GM21737 (cell line): ENCODE data around the gene NECAB3.

Experiments used
- ATAC-seq: cut with Tn5 transposase; IDR thresholded peaks from one replicate; pipeline ENCODE4 v1.9.1; 2021; ENCODE audit warnings: mild to moderate bottlenecking, moderate library complexity; ENCODE audit not compliant: unreplicated experiment

The NECAB3 gene

DNA sequence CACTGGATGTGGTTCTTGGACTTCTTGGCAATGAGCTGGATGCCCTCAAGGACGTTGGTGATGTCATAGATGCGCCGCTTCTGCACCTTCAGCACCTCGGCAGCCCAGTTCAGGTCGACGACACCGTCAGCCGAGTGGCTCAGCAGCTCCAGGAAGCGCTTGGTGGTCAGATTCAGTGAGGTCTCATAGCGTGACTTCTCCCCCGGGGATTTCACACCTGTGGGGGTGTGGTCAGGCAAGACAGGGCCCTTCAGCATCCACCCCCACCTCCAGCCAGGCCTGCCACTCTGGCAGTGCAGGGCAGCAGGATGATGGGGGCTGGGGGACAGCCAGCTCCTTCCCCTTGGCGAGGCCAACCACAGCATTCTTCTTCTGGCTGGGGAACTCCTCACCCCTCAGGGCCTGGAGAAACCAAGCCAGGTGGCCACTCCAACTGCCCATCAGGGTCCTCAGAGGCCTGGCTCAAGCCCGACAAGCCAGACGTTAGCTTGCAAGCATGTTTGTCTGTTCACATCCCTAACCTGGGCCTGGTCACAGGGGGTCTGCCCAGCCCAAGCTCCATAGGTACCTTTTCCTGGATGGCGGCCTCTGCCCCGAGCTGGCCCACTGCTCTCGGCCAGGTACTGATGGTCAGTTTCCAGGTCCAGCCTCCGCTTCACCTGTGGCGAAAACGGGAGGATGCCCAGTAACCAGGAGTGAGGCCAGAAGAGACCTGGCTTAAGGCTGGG is 5.7 kb upstream of the NECAB3 start:
- ATAC-seq: no peak

DNA sequence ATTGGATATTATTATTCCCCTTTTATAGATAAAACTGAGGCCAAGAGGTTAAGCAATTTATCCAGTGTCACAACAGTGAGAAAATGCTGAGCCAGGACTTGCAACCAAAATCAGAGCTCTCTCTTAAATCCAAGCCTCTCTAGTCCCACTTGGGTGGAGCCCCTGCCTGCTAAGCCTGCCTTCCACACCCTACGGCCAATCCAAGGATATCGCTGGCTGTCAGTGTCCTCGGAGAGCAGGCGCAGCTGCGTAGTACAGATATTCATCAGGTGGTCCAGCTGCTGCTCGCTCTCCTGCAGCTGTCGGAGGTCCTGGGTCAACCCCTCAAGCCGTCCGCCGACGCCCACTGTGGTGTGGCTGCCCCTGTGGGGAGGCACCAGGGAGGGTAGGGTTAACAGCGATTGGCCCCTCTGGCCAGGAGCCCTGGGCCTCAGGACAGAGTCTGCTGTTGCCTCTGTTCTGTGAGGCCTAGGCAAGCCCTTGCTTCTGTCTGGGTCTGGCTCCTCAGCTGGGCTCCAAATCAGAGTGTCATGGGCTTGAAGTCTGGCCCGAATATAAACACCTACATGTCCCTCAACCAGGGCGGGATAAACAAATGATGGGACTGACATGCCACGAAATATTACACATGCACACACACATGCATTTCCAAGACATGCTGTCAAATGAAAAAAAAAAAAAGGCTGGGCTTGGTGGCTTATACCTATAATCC is 3.9 kb upstream of the NECAB3 start:
- ATAC-seq: no peak

DNA sequence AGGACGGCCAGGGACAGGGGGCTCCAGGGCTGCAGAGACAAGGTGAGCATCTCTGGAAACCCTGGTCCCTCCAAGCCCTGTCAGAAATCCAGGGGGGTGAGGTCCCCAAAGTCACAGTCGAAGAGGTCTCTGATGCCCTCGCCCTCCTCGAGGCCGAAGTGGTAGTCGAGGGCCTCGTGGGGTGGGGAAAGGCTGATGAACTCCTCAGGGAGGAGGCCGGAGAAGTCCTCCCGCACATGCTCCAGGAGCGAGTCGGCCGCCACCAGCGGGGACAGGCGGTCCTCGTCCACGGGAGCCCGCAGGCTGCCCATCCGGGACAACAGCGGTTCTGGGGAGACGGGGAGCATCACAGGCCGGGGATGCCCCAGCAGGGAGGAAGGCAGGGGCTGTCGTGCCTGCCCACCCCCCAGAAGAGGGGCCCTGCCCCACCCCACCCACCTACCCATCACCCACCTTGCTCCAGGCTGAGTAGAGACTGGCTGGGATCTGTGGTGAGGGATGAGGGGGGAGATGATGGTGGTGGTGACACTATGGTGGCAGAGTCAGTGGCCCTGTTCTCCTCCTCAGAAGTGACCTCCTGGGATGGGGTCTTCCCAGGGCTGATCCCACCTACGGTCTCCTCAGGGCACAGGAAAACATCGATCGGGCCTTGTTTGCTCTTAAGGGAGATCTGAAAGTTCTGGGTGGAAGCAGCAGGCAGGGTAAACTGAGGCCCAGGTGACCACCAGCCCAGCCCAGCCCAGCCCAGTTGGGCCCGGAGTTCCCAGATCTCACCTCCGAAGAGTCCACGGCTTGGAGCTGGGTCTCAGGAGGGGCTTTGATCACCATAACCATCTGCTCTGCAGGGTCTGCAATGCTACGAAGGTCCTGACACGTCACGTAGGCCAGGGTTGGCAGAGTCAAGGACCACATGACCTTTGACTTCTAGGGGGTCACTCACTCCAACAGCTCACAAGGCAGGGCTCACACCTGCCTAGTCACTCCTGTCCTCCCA is 2.7 kb upstream of the NECAB3 start:
- ATAC-seq: no peak

DNA sequence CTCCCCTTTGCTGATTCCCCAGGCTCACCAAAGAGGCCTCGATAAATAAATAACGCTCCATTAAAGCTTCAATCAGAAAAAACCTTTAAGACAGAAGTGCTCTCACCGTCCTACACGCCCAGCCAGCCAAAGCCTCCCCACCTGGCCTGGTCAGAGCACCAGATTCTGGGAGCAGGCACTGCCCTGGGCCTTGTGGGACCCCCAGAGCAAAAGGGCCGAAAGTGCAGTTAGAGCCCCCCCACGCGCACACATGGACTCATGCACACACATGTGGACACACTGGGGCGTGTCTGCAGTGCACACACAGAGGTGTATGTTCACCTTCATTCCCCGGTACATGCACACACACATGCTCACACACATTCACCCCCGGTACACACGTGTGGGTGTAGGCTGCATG is 1.9 kb upstream of the NECAB3 start:
- no peak for ATAC-seq

DNA sequence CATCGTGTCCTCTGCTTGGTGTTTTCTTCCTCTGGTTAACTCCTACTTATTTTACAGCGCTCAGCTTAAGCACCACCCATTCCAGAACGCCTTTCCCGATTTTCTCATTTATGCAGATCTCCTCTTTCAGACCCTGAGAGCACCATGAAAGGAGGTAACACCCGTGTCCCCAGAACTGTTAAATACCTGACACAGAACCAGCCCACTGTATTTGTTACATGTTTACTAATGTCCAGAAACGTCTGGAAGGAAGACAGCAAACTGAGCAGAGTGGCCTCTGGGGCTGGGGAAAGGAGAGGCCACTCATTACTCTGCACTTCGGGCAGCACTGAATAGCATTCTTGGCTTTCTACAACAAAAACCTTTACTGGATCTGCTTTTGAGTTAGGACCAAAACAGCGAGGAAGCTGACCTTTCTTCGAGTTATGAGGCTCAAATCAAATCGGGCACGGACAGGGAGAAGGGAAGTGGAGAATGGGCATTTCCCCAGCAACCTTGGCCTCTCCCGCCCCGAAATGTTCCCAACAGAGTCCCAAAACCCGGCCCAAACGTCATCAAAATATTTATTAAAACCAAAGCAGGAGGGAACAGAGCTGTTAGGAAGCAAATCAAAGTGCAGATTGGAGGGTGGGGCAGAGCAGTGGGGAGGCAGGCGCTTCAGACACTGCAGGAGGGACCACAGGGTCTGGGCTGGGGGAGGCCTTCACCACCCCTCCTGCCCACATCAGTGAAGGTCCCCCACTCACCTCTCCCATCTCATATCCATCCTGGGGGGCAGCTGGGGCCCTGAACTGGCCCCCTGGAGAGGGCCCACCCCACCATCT is 1.1 kb upstream of the NECAB3 start:
- no peak for ATAC-seq

DNA sequence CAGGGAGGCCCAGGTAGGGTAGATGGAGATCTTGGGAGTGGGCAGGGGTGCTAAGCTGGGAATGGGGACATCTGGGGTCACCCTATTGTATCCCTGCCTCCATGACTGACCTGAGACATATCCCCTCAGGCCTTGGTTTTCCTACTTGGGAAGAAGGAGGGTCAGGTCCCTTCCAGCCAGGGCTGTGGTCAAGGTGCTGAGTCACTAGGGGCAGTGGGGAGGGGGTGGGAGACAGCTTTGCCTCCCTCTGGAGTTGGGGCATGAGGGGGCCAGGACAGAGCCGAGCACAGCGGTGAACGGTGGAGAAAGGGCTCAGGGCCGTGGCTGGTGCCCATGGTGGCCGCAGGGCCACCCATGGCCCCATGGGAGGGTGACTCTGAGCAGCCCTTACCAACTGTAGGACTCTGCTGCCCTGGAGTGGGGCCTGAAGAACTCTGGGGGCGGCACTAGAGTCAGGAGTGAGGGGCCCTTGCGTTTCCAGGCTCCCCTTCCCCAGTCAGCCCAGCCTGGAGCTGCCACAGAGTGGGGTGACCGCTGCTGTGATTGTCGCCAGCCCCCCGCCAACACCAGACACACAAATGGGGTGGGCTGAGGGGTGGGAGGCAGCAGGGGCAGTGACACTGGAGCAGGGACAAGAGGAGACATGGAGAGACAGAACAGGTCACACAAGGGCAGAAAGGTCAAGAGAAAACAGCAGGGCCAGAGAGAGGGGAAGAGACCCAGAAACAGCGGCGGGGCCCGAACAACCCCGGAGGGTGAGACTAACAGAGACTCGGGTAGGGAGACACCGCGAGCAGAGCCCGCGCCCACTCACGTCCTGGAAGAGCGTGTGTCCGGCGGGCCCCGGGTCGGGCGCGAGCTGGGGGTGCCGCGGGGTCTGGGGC is 576 bp downstream of the NECAB3 start:
- ATAC-seq: peak; percentile 28

DNA sequence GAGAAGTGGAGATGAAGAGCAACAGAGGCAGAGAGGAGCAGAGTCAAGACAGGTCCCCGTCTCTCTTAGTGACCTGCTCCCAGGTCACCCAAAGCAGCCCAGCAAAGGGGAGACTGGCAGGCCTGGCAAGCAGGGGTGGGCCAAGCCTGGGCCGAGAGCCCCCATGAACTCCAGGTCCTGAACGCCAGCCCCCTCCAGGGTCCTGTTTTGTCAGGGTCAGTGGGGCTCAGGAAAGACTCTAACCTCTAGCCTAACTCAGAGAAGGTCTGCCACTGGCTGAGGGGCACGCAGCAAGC is 1.2 kb downstream of the NECAB3 start:
- ATAC-seq: no peak

DNA sequence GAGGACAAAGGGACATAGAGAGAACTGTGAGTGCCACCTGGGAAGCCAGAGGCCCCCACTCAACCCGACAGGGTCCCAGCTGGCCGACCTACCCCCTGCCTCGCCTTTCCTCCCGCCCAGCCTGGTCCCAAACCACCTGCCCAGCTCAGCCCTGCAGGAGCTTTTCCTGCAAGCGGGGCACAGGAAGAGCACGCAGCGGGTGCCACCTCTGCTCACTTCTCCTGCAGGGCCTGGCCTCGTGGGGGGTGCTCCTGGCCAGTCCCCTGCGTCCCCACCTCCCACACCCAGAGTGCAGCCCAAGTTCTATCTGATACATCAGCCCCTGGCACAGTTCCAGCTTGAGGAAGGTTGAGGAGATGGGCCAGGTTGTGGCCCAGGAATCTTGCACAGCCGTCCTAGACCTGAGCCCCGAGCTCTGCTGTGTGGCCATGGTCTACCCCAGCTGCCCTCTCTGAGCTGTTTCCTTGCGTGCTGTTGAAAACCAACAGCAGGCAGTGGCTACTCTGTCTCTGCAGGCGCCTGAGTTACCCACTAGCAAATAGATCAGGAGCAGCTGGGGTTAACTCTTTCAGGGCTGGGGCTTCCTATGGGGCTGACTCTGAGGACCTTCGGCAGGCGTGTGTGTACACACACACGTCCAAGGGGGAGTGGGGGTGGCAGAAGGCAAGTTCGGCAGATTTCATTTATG is 1.7 kb downstream of the NECAB3 start:
- ATAC-seq: no peak

DNA sequence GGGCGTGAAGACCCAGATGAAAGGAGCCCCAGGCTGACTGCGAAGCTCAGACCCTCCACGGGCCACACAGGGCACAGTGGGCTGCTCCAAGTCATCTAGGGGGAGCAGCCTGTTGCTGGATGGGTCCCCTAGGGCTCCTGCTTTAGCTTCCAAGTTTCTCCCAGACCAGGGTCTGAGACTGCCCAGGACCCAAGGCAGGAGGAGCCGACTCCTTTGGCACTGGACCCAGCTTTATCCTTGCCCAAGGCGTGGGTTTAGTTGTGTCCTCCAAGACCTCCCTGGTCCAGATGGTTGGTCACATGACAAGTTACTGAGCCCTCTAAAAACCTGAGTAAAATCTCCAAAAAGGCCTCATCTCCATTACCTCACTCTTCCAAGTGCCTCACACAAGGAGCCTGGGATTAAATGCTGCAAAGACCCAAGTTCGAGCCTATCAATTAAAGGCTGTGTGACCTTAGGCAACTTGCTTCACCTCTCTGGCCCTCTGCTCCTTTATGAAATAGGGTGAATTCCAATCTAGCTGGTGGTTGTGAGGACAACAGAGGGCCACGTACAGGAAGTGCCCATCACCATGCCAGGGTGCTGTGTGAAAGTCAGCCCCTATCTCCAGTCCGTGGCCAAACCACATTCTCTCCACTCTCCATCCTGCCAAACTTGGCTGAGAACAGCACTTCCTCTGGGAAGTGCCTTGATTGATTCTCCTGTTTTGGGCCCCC is 2.5 kb downstream of the NECAB3 start:
- ATAC-seq: no peak

DNA sequence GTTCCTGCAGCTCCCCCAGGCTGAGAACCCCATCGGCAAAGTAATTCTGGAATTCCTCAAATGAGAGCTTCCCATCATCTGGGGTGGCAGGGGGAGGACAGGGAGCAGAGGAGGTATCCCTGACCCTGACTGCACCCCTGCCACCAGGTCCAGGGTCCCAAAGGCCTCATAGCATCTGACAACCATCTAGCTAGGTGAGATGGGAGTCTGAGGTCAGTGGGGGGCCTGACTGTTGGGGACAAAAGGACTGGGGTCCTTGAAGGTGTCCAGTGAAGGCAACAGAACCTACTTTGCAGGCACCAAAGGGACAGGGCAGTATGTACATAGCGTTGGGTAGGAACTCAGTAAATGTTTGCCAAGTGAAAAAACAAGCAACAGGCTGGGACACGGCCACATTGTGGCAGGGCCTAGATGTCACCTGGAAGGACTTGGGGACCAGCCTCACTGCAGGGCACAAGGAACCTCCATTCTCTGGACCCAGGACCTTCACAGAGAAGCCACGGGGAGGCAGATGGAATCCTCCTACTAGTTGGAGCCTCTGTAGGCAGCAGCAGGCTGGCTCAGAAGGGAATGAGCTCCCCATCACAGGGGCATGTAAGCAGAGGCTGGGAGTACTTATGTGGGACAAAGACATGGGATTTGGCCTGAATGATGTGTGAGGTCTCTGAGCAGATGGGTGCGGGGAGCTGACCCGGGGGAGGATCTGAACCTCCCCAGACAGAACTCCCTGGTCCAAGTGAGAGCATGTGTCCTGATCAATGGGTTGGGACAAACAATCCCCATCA is 3.3 kb downstream of the NECAB3 start:
- ATAC-seq: no peak

DNA sequence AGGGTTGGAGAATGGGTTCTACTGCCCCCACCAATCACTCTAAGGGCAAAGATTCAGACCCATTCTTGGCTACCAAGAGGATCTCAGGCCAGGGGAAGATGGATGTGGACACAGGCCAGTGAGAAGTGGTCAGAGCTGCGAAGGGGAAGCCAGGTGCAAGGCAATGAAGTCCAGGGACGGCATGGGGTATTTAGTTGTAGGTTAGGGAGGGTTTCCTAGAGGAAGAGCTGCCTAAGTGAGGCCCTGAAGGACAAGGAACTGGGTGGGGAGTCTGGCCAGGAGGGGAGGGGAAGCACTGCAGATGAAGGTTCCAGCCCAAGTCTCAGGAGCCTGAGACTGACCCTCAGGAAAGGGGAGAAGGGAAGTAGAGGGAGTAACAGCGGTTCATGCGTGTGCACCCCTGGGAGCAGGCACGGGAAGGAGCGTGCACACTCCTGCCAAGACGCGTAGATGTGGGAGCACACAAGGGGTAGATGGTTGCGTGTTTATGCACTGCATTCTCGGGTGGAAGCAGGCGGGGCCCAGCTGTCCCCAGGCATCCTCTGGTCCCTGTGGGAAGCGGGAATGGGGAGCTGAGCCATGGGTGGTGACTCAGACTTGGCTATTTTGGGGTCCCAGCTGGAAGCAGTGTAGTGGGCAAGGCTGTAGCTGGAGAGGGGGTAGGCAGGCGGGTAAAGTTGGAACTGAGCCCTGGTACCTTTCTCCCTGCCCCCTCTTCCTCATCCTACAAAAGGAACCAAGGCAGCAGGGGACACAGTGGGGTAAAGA is 4.2 kb downstream of the NECAB3 start:
- ATAC-seq: no peak

DNA sequence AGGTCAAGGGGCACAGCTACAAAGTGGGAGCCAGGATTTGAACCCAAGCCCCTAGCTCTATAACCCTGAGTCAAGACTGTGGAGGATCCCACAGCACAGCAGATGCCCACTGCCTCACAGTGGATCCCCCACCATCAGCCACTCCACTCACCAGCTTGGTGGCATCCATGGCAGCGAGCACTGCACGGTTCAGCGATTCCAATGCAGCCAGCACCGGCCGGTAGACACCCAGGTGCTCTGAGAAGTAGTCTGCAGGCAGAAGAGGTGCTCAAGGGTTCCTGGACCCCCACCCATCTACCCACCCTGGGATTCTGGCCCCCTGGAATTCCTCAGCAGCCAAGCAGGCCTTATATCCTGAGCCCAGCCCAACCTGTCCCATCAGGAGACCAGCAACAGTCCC is 5.0 kb downstream of the NECAB3 start:
- ATAC-seq: no peak

DNA sequence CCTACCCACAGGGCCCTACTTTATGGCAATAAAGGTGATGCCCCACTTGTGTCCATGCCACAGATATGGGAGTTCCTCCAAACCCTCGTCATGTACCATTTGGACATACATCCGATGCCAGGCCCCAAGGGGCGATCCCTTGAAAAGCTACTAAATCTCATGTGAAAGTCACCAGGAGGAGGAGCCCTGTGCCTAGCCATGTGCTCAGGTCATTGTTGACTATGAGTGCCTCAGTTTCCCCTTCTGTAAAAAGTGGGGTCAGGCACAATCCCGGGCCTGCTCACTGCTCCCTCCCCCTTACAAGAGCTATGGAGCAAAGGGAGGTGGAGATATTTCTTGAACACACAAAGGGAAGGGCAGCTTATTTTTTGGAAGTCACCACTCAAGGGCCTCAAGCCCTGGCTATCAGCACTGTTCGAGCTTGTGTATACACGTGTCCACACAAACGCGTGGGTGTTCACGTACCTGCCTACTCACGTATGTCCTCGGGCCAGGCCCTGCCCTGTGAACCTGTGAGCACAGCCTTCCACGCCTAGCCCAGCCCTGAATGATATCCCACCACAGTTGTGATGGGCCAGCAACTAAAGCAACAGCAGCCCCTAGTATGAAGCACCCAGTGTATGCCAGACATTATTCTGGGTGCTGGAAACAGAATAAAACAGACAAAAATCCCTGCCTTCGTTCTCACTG is 5.6 kb downstream of the NECAB3 start:
- no peak for ATAC-seq

DNA sequence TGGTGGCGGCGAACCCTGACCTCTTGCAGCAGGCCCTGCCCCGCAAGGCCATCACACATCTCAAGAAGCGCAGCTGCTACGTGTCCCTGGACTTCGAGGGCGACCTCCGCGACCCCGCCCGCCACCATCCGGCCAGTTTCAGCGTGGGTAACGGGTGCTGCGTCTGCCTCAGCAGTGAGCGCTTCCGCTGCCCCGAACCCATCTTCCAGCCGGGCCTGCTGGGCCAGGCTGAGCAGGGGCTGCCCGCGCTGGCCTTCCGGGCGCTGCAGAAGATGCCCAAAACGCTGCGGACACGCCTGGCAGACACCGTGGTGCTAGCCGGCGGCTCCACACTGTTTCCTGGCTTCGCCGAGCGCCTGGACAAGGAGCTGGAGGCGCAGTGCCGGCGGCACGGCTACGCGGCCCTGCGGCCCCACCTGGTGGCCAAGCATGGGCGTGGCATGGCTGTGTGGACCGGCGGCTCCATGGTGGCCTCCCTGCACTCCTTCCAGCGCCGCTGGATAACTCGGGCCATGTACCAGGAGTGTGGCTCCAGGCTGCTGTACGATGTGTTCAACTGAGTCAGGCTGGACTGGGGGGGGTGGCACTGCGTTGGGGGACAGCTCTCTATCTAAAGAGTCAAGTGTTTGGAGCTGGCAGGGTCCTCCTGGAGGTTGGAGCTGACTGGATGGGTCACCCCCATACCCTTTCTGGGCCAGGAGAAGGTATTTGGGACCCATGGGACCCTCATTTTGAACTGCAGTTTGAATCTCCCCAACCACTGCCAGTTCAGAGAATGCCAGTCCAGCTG is 6.4 kb downstream of the NECAB3 start:
- ATAC-seq: peak; percentile 29

DNA sequence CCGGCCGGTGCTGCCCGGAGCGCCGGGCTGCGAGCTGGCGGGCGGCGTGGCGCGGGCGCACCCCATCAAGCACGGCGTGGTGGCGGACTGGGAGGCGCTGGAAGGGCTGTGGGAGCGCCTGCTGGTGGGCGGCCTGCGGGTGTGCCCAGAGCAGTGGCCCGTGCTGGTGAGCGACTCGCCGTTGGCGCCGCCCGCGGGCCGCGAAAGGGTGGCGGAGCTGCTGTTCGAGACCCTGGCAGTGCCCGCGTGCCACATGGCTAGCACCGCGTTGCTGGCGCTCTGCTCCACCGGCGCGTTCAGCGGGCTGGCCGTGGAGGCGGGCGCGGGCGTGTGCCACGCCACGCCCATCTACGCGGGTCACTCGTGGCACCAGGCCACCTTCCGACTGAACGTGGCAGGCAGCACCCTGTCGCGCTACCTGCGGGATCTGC is 7.0 kb downstream of the NECAB3 start:
- ATAC-seq: peak; percentile 8
